ENCODE results near the gene TRMT44.

The TRMT44 gene

GRCh38 chr4:8434251-8435073, 6.1 kb upstream of the TRMT44 start:
- no peak for DNase-seq (ENCODE audit: low read depth in 3 of 3)

- DNase-seq (ENCODE audit: low read depth in 3 of 3), result peak in 1 of 3 experiments; percentile 11
These were observed 4.9 kb upstream of the TRMT44 start for GRCh38 chr4:8435656-8436121.

GRCh38 chr4:8437281-8437680, 3.3 kb upstream of the TRMT44 start:
- DNase-seq (ENCODE audit: low read depth in 3 of 3), result no peak

DNA sequence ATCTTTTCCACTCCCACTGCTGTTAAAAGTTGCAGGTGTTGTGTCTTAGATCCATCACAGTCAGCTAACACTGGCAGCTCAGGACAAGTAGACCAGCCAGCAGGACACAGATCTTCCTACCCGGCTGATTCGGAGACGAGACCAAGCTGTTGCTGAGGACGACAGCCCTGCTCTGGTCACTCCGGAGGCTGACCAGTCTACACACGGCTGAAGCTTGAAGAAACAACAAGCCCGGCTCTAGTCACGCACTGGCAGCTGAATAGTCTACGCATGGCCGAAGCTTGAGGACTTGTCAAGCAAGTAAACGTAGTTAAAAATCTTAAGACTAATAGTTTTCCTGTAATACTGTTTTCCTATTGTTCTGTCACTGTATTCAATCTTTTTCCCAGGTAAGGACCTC, 1.8 kb upstream of the TRMT44 start:
- no peak for DNase-seq (ENCODE audit: low read depth in 3 of 3)

- DNase-seq (ENCODE audit: low read depth in 3 of 3), result no peak
These were observed 1.4 kb upstream of the TRMT44 start for GRCh38 chr4:8439168-8439567.

- no peak for DNase-seq (ENCODE audit: low read depth in 3 of 3)
These were observed 574 bp upstream of the TRMT44 start for GRCh38 chr4:8439914-8440491.

DNA sequence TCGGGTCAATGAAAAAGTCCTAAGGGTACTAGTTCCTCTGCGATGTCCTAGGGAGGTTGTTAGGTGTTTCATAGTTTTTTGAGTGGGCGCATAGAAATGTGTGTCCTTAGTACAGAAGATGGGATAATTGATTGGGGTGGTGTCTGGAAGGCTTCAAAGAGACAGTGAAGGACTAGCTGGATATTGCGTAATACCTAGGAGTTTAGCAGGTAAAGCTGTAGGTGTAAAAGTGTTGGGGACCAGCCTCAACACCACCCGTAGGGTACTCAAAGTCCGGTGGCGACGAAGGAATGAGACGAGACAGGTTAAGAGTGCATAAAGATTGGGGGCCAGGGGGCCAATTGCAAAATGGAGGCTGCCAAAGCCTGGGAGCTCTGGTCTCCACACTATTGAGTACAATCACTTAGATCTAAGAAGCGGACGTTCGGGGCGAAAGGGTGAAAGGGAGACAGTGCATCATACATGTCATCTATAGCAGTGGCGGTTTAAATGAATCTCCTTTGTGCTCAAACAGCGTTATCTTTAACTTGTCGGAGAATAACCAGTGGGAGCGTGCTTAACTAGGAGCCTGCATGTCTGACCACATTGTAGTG, 1.0 kb downstream of the TRMT44 start:
- no peak for DNase-seq (ENCODE audit: low read depth in 3 of 3)

DNA sequence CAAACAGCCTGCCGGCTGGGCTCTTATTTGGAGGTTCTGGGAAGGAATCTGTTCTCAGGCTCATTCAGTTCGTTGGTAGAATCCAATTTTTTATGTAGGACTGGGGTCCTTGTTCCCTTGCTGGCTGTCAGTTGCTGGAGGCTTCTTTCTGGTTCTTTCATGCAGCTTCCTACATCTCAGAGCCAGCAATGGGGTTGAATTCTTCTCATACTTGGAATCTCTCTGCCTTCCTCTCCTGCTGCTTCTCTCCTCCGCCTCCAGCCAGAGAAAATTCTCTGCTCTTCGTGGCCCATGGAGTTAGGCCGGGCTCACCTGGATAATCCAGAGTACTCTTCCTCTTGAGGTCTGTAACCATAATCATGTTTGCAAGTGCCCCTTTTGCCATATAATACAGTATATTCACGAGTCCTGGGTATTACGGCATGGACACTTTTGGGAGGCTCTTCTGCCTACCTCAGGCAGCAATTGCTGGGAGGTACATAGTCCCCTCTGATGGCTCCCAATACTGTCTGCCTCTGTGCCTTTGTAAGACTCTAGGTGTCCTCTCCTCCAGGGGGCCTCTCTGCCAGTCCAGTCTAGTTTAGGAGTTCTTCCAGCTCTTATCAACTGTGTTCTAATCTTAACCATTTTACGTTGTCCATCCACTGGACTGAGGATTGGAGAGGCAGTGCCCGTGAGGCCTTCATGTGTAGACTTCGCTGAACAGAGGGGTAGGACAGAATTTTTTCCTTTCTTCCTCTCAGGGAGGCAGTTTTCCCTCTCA, 2.2 kb downstream of the TRMT44 start:
- no peak for DNase-seq (ENCODE audit: low read depth in 3 of 3)

DNA sequence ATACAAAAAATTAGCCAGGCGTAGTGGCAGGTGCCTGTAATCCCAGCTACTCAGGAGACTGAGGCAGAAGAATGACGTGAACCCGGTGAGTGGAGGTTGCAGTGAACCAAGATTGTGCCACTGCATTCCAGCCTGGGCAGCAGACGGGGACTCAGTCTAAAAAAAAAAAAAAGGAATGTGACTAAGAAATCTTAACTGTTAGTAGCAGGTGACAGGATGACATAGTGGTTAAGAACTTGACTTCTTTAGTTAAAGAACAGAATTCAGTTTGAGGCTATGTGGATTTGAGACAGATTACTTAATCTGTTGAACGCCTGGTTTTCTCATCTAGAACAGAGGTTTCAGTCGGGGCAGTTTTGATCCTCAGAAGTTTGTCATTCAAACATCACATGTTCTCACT, 3.2 kb downstream of the TRMT44 start:
- DNase-seq (ENCODE audit: low read depth in 3 of 3), result no peak

GRCh38 chr4:8446122-8446521, 5.5 kb downstream of the TRMT44 start:
- no peak for DNase-seq (ENCODE audit: low read depth in 3 of 3)

DNA sequence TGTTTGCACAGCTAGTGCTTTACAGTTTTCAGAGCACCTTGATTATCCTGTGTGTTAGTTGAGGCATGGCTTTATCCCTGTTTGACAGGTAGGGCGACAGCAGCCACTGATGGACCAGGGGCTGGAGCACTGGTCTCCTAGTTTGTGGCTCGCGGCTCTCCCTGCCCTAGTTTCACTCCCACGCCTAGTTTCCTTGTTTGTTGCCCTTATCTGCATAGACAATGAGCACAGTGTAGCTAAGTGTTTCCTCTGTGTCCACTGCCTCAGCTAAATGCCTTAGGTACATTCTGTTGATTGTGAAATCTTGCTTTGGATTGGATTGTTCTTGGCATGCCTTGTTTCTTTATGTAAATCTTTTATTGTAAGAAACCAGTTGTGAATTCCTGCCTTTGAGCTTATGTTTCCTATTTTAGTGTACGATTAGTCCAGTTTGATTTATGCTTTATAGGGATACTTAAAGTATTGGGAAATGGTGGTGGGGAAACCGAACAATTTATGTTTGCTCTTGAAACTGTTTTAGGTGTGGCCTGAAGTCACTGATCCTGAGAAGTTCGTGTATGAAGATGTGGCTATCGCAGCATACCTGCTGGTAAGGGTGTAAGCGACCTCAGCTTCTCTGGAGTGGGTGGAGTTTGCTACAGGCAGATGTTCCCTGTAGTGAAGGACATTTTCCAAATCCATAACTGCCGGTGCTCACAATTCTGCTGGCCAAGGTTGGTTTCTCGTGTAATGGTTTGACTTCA, 11.0 kb downstream of the TRMT44 start:
- DNase-seq (ENCODE audit: low read depth in 3 of 3), result no peak

DNA sequence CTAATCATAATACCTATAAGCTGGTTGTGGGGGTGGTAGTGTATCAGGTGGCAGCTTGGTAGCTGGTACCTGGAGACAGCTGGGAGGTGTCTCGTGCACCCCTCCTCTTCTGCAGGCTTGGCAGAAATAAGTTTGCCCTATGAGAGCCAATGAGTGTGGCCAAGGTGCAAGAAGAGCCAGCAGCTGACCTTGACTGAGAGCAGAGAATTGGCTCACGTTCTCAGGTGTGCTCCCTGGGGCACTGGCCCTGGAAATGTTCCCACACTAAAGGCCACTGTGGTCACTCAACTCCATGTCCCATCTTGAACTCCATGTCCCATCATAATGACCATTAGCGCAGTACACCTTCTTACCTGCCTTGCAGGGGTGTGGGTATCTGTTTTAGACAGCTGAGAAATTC, 13.4 kb downstream of the TRMT44 start:
- no peak for DNase-seq (ENCODE audit: low read depth in 3 of 3)

GRCh38 chr4:8457646-8458252, 17.2 kb downstream of the TRMT44 start:
- no peak for DNase-seq (ENCODE audit: low read depth in 3 of 3)

- DNase-seq (ENCODE audit: low read depth in 3 of 3), result no peak
These were observed 19.4 kb downstream of the TRMT44 start for GRCh38 chr4:8459867-8460445.

DNA sequence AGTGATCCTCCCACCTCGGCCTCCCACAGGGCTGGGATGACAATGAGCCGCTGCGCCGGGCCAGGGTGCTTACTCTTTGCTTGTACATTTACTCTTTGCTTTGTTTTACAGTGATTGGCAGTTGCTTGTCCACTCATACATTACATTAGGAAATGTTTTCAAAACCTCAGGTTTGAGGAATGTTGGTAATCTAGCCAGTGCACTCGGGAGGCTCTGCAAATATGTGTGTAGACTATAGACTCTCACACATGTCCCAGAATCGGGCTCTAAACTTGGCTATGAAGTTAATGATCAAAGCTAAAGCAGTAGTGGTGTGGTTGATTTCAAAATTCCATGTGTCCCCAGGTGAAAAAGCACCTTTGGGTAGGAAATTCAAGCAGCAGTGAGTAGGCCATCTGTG, 20.5 kb downstream of the TRMT44 start:
- no peak for DNase-seq (ENCODE audit: low read depth in 3 of 3)

- DNase-seq (ENCODE audit: low read depth in 3 of 3), result no peak
These were observed 21.0 kb downstream of the TRMT44 start for GRCh38 chr4:8461616-8462015.

GRCh38 chr4:8463811-8464210, 23.2 kb downstream of the TRMT44 start:
- DNase-seq (ENCODE audit: low read depth in 3 of 3), result no peak

- no peak for DNase-seq (ENCODE audit: low read depth in 3 of 3)
These were observed 23.8 kb downstream of the TRMT44 start for GRCh38 chr4:8464381-8464780.

GRCh38 chr4:8465615-8466611, 25.3 kb downstream of the TRMT44 start:
- no peak for DNase-seq (ENCODE audit: low read depth in 3 of 3)

DNA sequence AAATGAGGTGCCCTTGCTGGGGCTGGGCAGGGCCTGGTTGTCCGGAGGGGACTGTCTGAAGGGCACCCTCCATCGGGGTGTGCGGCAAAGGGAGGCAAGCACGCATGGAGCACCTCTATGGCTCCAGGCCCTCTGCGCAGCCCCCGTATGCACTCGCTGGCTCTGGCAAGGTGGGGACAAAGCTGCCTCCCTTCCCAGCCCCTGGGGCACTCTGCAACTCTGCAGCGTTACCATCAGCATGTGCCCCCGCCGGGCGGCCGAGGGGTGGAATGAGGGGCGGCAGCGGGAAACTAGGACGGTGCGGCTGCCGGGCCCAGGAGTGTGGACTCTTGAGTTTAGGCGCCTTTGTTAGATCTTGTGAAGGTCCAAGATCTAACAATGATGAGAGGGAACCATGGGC, 26.4 kb downstream of the TRMT44 start:
- DNase-seq (ENCODE audit: low read depth in 3 of 3), result no peak

All from stimulated activated CD4-positive, alpha-beta T cell treated with anti-CD3 and anti-CD28 coated beads, TNF-alpha, amount 100 ng/mL, for 4 hours (primary cell).